Activated CD8-positive, alpha-beta memory T cell treated with anti-CD3 and anti-CD28 coated beads for 24 hours (primary cell): Measurements from ENCODE around the gene CBY3.
"Not testable (repeated sequence)": the region's sequence is repeated elsewhere in the genome, so short reads cannot be mapped to it uniquely, and the experiment has no call there.

Source experiments
- DNase-seq: peaks from one replicate; pipeline ENCODE4 v3.0.0-alpha.2; 2020

The CBY3 gene

DNA sequence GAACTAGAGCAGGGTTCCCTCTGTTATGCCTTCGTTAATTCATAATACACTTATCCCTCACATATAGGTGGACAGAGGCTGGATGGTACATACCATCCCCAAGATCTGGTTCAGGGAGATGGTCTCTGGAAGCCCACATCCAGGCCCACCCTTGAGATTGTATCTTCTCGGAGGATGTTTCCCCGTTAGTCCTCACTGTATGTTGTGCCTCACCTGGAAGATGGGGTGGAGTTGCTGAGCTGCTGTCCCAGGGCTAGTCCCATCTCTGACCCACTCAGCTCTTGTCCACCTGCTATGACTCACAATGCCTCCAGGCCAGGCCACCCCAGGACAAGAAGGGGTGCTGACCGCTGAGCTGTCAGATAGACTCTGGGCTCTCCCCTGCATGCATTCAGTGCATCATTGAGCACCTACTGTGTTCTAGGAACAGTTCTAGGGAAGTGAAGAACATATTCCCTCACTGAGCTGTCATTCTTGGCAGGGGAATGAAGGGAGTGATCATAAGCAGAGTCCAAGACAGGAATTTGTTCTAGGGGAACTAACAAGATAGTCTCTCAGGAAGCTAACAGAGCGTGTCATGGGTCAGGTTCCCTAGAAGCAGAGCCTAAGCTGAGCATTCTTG, at the start of gene CBY3:
CBY3 (minus strand) TSS at position 255 of the 622 bp plus-strand sequence; CDS start at position 139, 116 bp downstream.
- no peak for DNase-seq

GRCh38 chr5:179730356-179730755, 49.5 kb upstream of the CBY3 start:
- no peak for DNase-seq

GRCh38 chr5:179729727-179730126, 48.9 kb upstream of the CBY3 start:
- no peak for DNase-seq

DNA sequence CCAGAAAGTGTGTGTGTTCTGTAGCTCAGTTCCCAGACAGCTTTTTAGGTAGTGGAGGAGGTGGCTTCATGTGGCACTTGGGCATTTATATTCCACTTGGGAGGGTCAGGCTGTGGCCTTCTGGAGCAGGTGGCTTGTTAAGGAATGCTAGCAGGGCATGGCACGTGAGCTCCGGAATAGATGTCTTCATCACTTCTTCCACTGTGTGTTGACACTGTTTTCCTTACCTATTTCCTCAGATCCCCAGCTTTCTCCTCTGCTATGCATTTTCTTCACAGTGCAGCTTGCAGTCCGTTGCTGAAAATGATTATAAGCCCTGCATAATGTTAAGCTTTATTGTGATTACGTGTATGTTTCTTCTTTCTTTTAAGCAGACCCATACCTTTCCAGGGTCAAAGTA, 48.5 kb upstream of the CBY3 start:
- DNase-seq, result no peak

GRCh38 chr5:179727106-179727505, 46.3 kb upstream of the CBY3 start:
- DNase-seq, result no peak

- no peak for DNase-seq
These were observed 43.3 kb upstream of the CBY3 start for GRCh38 chr5:179724163-179724562.

GRCh38 chr5:179720222-179720621, 39.4 kb upstream of the CBY3 start:
- DNase-seq, result no peak

DNA sequence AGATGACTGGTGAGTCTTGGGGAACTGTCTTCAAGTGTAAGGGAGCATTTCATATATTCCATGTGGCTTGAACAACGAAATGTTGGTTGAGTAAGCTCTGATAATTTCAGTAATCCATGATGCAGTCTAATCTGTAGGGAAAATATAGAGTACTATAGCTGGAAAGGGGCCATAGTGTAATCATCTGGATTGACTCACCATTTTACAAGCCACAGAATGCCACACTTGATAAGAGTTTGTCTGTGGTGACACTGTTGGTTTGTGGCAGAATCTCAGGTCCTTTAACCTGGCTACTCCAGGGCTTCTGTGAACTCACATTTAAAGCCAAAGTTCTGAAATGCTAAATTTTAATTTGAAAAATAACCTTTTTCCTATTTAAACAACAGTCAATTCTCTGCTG, 35.5 kb upstream of the CBY3 start:
- DNase-seq, result no peak

- DNase-seq, result no peak
These were observed 19.6 kb upstream of the CBY3 start for GRCh38 chr5:179700401-179700918.

DNA sequence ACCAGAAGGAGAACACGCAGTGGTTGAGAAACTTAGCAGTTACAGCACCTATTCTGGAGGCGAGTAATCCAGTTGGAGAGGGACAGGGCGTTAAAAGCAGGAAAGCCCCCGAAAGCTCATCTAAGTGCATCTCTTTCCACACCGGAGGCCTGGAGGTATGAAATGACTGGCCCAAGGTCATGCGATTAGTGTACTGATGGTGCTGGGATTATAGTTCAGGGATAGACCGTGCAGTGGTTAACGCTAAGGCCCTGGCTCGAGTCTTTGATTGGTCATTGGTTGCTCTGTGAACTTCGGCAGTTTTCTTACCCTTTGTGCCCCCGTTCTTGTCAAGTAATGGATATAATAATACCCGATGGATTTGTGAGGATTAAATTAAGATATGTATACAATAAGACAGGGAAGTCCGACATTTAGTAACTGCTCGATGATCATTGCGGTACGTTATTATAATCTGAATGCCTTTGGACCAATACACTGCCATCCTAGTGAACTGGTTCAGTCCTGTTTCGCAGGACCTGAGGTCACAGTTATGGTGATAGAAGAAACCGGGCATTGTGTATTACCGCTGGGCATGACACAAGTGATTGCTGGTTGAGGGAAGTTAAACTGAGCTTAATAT, 18.9 kb upstream of the CBY3 start:
- peak; percentile 73 for DNase-seq

- no peak for DNase-seq
These were observed 18.2 kb upstream of the CBY3 start, which contains the start of gene CANX for GRCh38 chr5:179698935-179699615. CANX (plus strand) TSS chr5:179698967; CDS start chr5:179705682, 6,715 bp downstream.

GRCh38 chr5:179697993-179698934, 17.4 kb upstream of the CBY3 start:
- DNase-seq, result peak; percentile 98

DNA sequence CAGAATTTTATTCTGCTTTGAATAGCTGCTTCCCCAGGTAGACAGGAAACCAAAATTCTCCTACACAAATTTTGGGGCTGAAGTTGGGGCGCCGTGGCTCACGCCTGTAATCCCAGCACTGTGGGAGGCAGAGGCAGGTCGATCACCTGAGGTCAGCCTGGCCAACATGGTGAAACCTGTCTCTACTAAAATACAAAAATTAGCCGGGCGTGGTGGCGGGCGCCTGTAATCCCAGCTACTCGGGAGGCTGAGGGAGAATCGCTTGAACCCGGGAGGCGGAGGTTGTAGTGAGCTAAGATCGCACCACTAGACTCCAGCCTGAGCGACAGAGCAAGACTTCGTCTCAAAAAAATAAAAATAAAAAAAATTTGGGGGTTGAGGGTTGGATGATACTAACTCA, 16.7 kb upstream of the CBY3 start:
- not testable (repeated sequence) for DNase-seq

DNA sequence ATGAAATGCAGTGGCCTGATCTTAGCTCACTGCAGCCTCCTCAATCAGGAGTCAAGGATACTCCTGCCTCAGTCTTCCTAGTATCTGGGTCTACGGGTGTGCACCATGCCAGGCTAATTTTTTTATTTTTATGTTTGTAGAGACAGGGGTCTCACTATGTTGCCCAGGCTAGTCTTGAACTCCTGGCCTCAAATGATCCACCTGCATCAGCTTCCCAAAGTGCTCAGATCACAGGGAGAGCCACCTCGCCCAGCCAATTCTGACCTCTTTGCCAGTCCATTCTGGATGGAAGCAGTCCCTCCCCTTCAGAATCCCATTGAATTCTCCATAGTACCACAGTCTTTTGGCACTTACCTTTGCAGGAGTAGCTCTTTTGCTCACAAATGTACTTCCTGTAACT, 16.3 kb upstream of the CBY3 start:
- DNase-seq, result no peak

DNA sequence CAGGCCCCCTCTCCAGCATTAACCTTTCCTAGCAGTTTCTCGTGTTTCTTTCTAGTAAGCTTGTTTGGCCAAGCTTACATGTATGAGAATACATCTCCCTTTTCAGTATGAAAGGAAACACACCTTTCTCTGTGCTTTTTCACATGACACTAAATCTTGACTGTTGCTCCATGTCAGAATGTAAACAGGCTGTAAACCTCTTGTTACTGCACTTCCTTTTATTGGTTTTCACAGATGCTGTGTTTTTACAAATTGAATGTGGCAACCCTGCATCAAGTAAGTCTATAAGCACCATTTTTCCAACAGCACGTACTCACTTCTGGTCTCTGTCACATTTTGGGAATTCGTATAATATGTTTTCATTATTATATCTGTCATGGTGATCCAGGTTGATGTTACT, 15.8 kb upstream of the CBY3 start:
- DNase-seq, result no peak

- no peak for DNase-seq
These were observed 13.7 kb upstream of the CBY3 start for GRCh38 chr5:179694561-179694960.

GRCh38 chr5:179689212-179689611, 8.4 kb upstream of the CBY3 start:
- DNase-seq, result not testable (repeated sequence)

DNA sequence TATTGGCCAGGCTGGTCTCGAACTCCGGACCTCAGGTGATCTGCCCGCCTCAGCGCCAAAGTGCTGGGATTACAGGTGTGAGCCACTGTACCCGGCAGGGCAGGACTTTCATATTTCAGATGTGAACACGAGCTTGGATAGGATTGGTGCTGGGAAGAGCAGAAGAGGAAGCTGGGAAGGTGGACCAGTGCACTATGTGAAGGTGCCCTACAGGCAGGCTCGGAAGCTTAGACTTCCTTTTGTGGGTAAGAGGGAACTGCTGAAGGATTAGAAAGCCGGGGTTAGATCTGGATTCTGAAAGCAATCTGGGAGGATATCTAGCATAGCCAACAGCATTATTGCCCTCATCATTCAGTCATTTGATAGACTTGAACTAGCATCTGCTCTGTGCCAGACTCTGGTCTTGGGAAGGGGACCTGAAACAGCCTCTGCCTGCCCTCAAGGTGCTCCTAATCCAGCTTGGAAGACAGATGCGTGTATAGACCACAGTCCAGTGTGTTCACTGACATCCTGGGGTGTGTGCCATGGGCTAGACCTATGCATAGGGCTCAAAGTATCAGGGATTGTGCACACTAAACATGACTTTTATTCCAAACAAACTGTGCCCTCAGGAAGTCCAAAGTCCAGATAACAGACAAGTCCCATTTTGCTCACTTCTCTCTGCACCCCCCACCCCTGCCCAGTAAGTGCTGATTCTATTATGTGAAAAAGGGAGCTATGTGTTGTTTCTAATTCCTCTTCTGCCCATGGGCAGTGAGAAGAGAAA, 637 bp downstream of the CBY3 start:
- DNase-seq, result no peak

- DNase-seq, result peak; percentile 88
These were observed 1.7 kb downstream of the CBY3 start for GRCh38 chr5:179679014-179679674.

GRCh38 chr5:179678223-179679013, 2.4 kb downstream of the CBY3 start:
- DNase-seq, result peak; percentile 97

DNA sequence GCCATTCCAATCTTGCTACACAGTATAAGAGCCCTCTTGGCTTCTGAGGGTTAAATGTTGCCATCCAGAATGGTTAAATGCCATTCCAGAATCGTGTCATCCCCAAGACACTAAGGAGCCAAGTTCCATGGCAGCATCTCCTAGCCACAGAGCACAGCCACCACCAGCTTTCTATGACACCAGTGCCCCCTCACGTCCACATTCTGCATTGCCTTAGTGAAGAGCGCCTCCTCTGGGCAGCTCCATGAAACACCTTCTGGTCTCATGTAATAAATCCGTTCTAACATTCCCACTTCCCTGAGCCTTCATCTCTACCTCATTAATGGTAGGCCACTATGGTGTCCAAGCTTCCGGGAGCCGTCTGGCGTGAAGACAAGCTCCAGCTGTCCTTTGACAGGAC, 12.4 kb downstream of the CBY3 start:
- DNase-seq, result no peak
